HL-60/S4 treated with retinoic acid at 250 ng/mL for 4 days and 3 days (cell line): Measurements from ENCODE around the gene CSNK1G2.

Experiments used
- in situ Hi-C: fragments of 300-500 bp; cut with MboI; formaldehyde crosslinking; loops from 2 replicates; pipeline ENCODE4 v1.7.0; 2022; ENCODE audit warnings: low sequenced_read_pairs

Gene CSNK1G2

DNA sequence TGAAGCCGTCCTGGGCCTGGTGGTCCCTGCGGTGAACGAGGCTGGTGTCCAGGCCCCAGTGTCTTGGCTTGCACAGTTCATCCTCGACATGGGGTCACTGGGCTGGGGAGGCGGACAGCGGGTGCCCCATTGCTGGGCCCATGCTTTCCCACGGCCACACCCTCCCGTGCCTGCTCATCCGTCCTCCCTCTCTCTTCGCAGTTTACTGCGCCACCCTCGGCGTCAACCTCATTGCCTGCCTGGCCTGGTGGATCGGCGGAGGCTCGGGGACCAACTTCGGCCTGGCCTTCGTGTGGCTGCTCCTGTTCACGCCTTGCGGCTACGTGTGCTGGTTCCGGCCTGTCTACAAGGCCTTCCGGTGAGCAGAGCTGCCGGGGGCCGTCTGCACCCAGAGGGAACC is 23.0 kb upstream of the CSNK1G2 start:
- in situ Hi-C loops: no loop called here

DNA sequence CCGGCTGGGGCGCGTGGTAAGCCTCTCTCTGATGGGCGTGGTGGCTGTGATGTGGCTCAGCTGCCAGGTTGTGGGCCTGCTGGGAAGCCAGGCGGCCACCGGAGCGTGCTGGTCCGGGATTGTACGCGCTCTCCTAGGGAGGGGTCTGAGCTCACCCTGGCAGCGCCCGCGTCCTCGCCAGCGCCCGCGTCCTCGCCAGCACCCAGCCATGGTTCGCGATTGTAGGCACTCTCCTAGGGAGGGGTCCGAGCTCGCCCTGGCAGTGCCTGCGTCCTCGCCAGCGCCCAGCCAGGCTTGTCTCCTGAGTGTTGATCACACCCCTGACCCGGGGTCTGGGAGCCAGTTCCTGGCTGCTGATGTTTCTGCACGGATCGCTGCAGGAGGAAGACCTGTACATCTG is 22.0 kb upstream of the CSNK1G2 start:
- in situ Hi-C loops: no loop called here

DNA sequence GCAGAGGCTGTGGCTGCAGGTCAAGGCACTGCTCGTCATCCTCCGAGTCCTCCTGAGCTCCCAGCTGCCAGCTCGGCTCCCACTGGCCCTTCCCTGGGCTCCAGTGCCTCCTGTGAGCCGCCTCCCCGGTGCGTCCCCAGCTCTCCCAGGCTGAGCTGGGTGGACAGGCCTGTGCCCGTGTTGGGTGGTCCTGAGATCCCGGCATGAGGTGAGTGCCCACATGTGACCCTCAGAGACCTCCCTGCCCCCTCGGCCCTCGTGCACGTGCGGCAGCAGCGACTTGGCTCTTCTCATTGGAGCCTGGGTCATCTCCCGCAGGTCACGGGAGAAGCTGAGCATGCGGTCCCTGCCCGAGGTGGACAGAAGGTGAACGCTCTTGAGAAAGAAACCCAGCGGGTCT is 20.3 kb upstream of the CSNK1G2 start:
- in situ Hi-C loops: no loop called here

DNA sequence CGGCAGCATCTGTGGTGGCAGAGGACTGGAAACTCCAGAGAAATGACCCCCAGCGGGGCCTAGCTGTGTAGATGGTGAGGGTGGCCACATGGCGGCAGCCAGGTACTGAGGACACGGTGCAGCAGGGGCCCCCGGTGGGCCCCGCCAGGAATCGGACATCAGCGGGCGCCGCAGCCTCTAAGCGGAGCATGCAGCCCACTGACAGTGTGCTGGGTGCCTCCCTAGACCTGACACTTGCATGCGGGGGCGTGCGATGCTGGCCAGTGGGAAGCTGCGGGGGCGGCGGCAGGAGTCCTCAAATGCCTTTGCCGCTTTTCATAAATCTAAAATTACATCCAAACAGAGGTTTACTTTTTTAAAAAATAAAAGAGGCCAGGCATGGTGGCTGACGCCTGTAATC is 19.6 kb upstream of the CSNK1G2 start:
- in situ Hi-C loops: no loop called here

DNA sequence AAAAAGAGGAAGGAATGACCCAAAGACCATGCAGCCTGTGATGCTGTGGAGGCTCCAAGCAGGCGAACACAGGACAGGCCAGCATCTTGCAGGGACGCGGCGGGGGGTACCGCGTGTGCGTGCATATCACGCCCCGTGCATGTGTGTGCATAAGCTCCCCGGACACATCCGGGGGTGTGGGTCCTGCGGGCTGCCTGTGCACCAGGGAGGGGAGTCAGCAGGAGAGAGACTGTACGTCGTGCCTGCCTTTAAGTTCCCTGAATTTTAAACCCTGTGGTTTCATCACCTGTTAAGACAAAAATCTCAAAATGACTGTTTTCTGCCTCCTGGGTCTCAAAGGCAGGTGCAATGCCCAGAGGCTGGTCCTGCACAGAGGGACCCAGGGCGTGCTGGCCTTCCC is 19.1 kb upstream of the CSNK1G2 start:
- in situ Hi-C loops: no loop called here

DNA sequence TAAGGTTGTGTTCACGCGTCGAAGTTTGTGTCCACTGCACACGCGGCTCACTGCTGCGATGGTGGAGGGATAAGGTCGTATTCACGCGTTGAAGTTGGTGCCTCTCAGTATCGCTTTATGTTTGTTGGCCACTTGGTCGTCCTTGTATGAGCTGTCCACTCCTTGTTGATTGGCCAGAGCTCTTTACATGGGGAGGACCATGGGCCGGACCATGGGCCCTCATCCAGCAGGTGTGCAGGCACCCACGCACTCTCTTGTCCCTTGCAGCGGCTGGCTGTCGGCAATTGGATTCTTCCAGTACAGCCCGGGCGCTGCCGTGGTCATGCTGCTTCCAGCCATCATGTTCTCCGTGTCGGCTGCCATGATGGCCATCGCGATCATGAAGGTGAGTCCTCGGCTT is 18.2 kb upstream of the CSNK1G2 start:
- in situ Hi-C loops: no loop called here

DNA sequence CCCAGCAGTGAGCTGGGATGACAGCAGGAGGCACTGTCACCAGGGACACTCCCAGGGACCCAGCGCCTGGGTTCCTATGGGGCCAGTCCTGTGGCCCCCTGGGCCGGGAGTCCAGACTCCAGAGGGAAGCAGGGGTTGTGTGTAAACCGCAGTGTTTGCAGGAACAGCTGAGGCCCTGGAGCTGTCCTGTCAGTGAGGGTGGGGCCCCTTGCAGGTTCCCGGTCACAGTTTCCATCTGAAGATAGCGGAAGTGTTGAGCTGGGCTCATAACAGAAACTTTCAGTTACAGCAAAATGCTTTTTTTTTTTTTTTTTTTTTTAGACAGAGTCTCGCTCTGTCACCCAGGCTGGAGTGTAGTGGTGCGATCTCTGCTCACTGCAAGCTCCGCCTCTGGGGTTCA is 17.7 kb upstream of the CSNK1G2 start:
- in situ Hi-C loops: no loop called here

DNA sequence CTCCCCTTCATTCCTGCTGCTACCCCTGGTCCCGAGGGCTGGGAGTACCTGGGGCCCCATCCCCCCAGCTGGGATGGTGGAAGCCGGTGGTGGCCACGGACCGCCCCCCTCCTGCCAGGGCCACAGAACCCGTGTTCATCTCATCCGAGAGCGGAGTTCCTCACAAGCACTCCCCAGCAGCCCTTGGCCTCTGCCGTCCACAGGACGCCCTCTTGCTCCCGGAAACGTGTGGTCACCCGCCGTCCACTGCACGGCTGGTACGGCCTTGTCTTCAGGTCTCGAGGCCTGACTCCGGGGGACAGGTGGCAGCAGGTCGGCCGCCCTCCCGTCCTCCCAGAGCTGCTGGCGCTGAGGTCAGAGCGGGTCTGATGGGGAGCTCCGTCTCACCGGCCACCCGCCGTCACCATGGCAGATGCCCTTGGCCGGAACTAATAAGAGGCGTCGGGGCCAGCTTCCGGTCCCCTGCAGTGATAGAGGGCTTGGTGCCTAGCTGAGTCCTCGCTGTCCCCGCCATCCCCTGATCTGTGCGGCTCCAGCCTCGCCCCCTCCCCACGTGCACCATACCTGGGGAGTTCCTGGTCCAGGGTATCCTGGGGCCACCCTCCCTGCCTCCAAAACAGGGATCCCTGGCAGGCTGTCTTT is 16.5 kb upstream of the CSNK1G2 start:
- in situ Hi-C loops: no loop called here

DNA sequence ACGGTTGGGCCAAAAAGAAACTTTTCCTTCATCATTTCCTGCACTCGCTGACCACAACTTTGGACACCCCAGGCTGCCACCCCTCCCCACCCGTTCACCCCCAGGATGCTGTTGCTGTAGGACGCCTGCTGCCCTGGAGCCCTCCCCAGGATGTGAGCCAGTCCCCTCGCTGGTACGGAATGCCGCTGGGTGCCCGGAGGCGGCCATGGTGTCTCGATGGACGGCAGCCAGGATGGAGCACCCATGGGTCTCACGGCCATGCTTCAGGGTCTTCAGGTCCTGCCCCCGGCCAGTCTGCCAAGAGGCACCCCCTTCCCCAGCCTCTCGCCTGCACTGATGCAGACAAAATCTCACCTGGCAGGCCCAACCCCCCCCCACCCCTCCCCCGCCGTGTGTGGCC is 15.4 kb upstream of the CSNK1G2 start:
- in situ Hi-C loops: no loop called here

DNA sequence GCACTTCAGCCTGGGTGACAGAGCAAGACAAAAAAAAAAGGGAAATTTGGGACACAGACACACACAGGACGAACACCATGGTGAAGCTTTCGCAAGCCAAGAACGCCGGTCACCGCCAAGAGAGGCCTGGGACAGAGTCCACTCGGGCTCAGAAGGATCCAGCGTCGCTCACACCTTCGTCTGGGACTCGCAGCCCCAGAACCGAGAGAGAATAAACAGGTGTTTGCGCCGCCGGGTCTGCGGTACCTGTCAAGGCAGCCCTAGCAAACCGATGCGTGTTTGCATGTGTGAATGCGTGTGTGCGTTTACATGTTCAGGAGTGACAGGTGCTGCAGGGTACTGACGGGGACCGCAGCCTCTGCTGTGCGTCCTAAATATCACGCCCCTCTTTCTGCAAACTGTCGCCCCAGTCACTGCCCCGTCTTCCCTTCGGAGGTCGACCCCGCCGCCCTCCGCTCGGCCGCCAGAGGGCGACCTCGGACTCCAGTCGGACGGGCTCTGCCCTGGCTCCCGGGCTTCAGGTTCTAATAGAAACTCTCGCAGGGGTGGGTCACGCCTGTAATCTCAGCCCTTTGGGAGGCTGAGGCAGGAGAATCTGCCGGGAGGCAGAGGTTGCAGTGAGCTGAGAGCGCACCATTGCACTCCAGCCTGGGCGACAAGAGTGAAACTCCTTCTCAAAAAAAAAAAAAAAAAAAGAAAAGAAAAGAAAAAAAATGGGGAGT is 11.8 kb upstream of the CSNK1G2 start:
- in situ Hi-C loops: no loop called here

DNA sequence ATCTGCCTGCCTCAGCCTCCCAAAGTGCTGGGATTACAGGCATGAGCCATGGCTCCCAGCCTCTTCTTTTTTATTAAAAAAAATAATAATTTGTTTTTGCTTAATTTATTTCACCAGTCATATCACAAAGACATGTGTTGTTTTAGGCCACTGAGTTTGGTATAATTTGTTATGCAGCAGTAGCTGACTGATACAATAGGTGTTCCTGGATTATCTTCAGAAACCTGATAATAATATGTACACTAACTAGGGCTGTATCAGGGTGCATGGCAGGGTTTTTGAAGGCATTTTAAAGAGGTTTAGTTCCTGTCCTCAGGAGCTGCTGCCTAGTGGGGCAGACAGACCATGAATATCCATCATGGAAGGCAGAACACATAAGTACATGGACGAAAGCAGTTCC is 9.5 kb upstream of the CSNK1G2 start:
- in situ Hi-C loops: no loop called here

DNA sequence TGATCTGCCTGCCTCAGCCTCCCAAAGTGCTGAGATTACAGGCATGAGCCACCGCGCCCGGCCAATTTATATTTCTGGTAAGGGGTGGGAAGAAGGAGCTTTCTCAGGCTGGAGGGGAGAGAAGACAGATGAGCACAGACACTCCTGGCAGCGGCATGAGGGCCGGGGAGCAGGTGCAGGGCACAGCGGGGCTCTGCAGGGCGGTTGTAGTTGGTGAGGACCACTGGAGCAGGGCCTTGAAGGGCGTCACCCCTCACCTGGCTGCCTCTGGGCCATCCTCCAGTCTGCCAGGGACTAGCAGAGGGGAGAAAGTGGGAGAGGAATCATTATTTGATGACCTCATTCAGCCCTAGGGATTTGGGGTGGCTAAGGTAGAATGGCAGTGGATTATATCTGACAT is 8.6 kb upstream of the CSNK1G2 start:
- in situ Hi-C loops: no loop called here

DNA sequence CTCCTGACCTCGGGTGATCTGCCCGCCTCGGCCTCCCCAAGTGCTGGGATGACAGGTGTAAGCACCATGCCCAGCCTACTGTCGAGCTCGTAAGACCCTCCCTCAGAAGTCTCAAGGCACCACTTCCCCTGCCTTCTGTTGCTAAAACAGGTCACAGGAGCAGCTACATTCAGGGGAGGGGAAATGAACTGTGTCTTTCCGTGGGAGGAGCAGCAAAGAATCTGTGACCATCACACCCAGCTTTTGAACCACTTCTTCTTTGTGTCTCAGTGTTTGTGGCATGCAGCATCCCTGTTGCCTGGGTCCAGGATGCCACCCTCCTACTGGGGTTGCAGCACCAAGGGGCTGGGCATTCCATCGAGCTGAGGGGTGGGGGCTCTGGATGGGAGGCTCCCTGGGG is 7.7 kb upstream of the CSNK1G2 start:
- in situ Hi-C loops: no loop called here

DNA sequence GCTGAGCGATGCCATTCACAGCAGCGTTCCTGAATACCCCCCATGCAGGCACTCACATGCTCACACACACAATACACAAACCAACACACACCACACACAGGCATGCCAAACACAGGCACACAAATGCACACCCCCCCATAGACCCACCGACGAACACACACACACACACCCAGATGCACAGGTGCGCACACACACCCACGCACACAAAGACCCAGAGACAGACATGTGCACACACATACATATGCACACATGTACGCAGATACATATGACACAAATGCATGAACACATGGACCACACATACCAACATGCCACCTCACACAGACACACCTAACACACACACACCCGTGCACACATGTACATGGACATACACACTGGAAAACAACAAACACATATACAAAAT is 7.0 kb upstream of the CSNK1G2 start:
- in situ Hi-C loops: no loop called here

DNA sequence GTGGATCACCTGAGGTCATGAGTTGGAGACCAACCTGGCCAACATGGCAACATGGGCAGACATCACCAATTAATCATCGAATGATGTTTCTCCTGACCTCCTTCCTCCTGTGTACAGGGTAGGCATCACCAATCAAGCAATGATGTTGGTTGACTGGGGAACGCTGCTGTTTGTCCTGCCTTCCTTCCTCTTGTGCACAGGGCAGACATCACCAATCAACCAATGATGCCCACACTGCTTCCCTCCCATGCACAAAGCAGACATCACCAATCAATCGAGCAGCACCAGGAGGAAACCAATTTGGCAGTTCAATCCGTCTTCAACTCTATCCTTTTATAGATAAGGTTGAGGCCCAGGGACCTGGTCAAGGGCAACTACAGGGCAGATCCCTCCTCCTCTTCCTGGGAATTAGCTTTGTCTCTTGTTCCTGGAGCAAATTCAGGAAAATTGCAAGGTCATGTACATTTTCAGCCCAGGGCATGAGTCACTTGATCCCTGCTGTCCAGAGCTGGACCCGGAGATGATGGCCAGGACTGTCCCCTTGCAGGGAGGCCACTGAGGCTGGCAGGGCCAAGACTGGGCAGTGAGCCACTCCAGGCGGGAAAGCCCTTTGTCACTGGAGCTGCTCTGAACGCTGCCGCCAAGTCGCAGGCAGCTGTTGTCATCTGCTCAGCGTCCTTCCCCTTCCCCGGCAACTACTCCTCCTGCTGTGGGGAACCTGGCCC is 5.3 kb upstream of the CSNK1G2 start:
- in situ Hi-C loops: no loop called here

DNA sequence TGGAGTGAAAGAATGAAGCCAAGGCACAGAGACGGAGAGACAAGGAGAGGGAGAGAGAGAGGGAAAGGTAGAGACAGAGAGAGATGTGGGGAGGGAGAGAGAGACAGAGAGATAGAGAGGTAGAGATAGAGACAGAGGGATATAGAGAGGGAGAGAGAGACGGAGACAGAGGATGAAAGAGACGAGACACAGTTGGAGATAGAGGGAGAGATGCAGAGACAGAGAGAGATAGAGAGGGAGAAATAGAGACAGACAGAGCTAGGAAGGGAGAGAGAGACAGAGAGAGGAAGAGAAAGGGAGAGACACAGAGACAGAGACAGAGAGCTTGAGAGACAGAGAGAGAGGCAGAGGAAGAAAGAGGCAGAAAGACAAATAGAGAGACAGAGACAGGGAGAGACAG is 4.5 kb upstream of the CSNK1G2 start:
- in situ Hi-C loops: no loop called here

DNA sequence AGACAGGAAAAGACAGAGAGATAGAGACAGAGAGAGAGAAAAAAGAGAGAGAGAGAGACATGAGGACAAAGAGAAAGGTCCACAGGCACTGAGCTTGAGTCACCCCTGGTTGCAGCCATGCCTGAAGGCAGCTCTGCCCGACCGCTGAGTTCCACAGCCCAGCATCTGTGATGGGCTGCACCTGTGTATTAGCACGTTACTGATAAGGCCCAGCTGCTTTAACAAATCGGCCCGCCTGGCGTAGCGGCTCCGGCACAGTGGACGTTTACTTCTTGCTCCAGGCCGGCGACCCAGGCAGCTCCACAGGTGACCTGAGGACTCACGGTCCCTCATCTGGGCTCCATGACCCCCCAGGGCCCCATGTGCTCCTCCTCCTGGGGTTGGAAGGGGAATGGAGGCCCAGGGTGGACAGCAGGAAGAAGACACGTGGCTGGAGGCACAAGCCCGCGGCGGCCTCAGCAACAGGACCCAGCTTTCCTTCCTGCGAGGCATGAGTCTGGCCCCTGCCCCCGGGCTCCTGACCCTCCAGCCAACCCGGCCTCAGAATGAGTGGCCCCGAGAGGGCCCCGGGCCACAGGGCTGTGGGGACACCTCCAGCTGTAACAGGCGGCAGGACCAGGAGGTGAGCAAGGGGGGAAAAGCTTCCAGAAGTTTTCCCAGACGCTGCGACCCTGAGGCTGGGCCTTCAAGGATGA is 3.9 kb upstream of the CSNK1G2 start:
- in situ Hi-C loops: no loop called here

DNA sequence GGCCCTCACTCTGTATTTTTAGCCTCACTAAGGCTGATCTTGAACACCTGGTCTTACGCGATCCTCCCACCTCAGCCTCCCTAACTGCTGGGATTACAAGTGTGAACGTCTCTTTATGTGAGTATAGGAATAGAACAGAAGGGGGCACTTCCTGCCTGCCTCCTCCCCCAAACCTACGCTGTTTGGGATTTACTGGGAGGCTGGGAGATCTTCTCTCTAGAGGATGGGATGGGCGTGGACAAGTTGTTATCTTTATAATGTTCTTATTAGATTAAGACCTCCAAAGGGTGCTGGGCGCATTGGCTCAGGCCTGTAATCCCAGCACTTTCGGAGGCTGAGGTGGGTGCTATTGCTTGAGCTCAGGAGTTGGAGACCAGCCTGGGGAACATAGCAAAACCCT is 2.9 kb upstream of the CSNK1G2 start:
- in situ Hi-C loops: no loop called here

DNA sequence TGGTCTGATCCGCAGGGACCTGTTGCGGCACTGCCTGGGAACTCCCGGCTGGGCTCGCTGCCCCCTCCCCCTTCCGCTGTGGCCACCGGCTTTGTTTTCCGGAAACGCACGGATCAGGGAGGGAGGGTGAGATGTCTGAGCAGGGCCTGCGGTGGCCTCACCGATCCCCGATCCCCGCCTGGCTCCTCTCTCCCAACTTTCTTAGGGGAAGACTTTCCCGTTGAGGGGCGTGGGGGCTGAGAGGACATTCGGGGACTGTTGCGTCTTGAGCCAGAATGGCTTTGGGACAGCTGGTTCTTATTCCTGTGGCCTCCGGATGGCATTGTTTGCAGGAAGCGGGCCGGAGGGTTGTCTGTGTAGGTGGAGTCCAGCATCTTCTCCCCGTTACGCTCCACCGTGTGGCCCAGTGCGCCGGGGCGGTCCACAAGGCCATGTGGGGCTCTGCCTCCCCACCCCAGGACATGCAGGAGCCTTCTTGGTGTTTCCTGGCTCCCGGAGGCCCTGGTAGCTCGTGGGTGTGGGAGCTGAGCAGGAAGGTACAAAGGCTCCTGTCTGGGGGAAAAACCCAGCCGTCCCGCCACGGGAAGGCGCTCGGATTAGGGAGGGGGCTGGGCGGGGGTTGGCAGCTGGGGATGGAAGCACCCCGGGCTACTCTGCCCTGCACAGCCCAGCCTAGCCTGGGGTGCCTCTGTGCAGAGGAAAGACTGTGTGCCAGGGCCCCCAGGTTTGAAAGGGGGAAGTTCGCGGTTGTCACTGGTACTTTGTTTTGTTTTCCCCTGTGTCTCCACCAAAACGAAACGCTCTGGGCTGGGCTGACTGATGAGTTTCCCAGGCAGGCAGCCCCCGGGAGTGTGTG is 1.3 kb downstream of the CSNK1G2 start:
- in situ Hi-C loops: no loop called here

DNA sequence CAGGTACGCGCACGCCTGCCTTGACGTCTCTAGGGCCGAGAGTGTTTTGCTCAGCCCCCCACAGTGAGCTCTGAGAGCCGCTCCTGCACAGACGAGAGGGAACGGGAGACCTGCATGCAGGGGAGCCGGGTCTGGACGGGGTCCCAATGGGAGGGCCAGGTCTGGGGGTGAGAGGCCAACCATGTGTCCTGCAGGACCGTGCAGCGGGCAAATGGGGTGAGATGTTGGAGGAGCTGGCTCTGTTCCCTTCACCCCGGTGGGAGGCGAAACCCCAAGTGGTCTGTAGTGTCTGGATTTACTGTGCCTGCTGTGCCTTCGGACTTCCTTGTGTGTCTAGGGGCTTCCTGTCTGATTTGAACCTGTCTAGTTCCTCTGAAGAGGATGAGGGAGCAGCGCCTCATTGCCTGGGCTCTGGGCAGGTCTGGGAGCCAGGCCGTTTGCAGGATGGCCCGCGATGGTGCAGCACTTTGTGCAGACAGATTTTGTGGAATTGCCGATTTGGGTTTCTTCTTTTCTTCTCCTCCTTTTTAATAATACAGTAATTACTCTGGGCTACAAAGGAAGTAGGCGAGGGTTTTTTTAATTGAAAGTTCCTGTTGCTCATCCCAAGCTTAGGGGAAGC is 2.1 kb downstream of the CSNK1G2 start:
- in situ Hi-C loops: no loop called here
